ENCODE measurements around the gene CYP11A1.

DNA sequence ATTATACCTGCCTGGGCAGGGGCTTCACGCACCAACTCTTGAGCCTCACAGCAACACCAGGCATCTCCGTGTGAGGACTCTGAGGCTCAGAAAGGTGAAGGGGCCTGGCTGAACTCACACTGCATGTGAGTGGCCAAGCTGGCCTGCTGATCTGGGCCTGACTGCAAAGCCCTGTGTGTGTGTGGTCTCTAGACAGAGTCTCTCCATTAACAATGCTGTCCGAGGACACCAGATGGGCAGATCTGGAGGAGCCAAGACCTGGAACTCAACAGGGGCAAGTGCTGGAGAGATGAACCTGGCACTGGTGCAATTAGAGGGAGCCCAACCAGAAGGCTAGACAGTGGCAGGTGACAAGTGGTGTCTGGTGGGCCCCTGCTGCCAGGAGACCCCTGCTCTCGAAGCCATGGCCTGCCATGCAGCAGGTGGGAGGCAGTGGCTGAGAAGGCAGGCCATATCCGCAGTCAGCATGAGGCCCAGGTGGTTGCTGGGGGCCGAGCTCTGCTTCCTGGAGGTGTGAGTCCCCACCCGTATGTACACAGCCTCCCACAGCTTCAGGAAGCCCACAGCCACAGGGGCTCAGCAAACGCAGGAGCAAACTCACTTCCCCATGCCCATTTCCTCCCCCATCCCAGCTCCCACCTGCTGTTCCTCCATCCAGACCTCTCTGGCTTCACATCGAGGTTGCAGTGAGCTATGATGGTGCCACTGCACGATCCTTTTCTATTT lies 39.0 kb downstream of the CYP11A1 start:
- TF ChIP-seq, protein P1, sequence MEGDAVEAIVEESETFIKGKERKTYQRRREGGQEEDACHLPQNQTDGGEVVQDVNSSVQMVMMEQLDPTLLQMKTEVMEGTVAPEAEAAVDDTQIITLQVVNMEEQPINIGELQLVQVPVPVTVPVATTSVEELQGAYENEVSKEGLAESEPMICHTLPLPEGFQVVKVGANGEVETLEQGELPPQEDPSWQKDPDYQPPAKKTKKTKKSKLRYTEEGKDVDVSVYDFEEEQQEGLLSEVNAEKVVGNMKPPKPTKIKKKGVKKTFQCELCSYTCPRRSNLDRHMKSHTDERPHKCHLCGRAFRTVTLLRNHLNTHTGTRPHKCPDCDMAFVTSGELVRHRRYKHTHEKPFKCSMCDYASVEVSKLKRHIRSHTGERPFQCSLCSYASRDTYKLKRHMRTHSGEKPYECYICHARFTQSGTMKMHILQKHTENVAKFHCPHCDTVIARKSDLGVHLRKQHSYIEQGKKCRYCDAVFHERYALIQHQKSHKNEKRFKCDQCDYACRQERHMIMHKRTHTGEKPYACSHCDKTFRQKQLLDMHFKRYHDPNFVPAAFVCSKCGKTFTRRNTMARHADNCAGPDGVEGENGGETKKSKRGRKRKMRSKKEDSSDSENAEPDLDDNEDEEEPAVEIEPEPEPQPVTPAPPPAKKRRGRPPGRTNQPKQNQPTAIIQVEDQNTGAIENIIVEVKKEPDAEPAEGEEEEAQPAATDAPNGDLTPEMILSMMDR (IDR thresholded peaks at IDR 0.05), result no peak
- no peak for TF ChIP-seq POLR2A (IDR thresholded peaks at IDR 0.05)

Measured in esophagus squamous epithelium (tissue), 4 donors.